ENCODE measurements around the gene L3MBTL1.

Gene L3MBTL1

DNA sequence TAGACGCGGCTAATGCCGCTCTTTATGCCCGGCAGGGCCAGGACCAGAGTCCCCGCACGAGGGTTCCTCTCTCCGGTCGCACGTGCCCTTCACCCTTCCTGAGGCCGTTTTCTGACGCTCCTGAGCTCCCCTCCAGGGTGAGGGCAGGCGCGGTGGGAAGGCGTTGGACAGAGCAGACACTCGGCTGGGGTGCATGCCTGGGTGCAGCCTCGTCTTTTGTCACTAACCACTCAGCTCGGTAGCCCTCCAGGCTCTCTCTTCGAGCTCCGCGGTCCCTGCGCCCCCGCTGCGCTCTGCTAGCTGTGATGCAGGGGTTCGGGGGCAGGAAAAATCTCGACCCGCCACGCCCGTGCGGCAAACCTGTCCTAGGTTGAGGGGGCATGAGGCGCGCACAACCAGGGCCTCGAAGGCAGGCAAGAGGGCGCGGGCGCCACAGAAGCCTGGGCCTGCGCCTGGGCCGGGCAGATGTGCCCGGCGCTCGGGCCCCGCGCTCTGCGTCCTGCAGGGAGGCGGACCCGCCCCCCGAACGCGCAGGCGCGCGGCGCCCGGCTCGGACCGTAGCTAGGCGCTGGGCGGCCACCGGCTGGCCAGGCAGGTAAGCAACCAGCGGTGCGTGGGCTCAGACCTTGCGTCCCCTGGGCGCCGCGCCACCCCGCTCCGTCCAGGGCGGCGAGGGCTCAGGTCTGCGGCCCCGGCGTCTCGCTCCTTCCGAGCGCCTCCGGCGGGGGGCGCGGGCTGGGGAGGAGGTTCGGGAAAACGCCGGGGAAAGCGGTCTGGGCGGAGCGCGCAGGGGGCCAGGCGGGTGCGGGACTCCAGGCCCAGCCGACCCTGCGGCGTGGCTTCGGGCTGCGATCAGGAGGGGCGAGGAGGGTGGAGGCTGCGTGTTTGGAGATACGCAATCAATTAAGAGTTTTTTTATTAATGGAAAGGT, at the start of gene L3MBTL1:
L3MBTL1 (plus strand) TSS at position 548 of the 931 bp plus-strand sequence. CDS start 5,807 bp downstream, outside the sequence.
- H3K4me1 ChIP-seq (ENCODE audit: insufficient read depth, low read length, poor library complexity, severe bottlenecking), result no peaks in the 10 kb centered on the region
- H3K36me3 ChIP-seq (ENCODE audit: insufficient read depth, low read length), result no peaks in the 10 kb centered on the region
- no peak within 1 kb of the TSS for H3K4me3 ChIP-seq (ENCODE audit: low read length, poor library complexity, severe bottlenecking)
- no peaks in the 10 kb centered on the region for H3K27me3 ChIP-seq (ENCODE audit: insufficient read depth, low read length, poor library complexity, severe bottlenecking)
- H4K20me1 ChIP-seq (ENCODE audit: insufficient read depth, low read length, poor library complexity, severe bottlenecking), result no peaks in the 10 kb centered on the region
- H3K9me3 ChIP-seq (ENCODE audit: insufficient read depth, low read depth, low read length), result no peaks in the 10 kb centered on the region
- no peaks in the 10 kb centered on the region for H3K9me2 ChIP-seq (replicated peaks; ENCODE audit: low read depth, low read length)
- no peaks in the 10 kb centered on the region for H3F3A ChIP-seq (ENCODE audit: low read depth)
- no peak within 1 kb of the TSS for H3K4me2 ChIP-seq (ENCODE audit: low read depth, low read length, poor library complexity, severe bottlenecking)
- no peak within 1 kb of the TSS for H3K9ac ChIP-seq (ENCODE audit: low read depth, low read length, poor library complexity, severe bottlenecking)
- no peaks in the 10 kb centered on the region for H3K79me2 ChIP-seq (ENCODE audit: insufficient read depth, low read length)
- TF ChIP-seq CTCF (conservative IDR thresholded peaks at IDR 0.05; ENCODE audit: low read length) (no peak), EZH2phosphoT487 (IDR thresholded peaks at IDR 0.05; ENCODE audit: borderline replicate concordance) (no peak)
- H2AFZ ChIP-seq (ENCODE audit: low read length), result no peak within 1 kb of the TSS

DNA sequence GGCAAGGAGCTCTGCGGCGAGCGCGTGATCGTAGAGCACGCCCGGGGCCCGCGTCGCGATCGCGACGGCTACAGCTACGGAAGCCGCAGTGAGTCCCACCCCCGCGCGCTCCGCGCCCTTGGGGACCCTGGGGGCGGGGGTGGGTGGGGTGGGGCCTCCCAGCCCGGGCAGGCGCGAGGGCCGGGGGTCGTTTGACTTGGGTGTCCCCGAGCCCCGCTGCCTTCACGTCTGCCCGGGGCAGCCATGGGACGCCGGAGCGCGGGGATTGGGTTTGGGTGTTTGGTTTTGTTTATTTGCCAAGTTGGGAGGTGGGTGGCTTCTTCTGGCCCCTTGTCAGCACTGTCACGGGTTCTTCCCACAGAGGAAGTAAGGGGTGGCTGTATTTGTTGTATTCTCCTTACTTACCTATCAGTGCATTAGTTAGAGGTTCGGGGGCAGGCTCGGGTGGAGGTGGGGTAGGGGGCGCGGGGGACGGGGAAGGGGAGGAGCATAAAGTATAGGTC, 49.0 kb upstream of the L3MBTL1 start:
- Histone ChIP-seq H3K9ac (ENCODE audit: low read depth, low read length, poor library complexity, severe bottlenecking) (peak overlapping the region; percentile 100), H3K4me1 (ENCODE audit: insufficient read depth, low read length, poor library complexity, severe bottlenecking) (peaks cover 41% of the 10 kb centered on the region), H3K9me2 (replicated peaks; ENCODE audit: low read depth, low read length) (no peaks in the 10 kb centered on the region), H2AFZ (ENCODE audit: low read length) (no peak overlapping the region), H3K79me2 (ENCODE audit: insufficient read depth, low read length) (peaks cover 58% of the 10 kb centered on the region), H3K4me2 (ENCODE audit: low read depth, low read length, poor library complexity, severe bottlenecking) (peak overlapping the region; percentile 100), H3K36me3 (ENCODE audit: insufficient read depth, low read length) (peaks cover 46% of the 10 kb centered on the region), H3K27me3 (ENCODE audit: insufficient read depth, low read length, poor library complexity, severe bottlenecking) (peaks cover 3% of the 10 kb centered on the region), H3F3A (ENCODE audit: low read depth) (no peaks in the 10 kb centered on the region; the same call in 1 of the 2 replicates), H3K4me3 (ENCODE audit: low read length, poor library complexity, severe bottlenecking) (peak overlapping the region; percentile 97), H3K9me3 (ENCODE audit: insufficient read depth, low read depth, low read length) (no peaks in the 10 kb centered on the region), H4K20me1 (ENCODE audit: insufficient read depth, low read length, poor library complexity, severe bottlenecking) (peaks cover 50% of the 10 kb centered on the region)
- no peak for TF ChIP-seq EZH2phosphoT487 (IDR thresholded peaks at IDR 0.05; ENCODE audit: borderline replicate concordance)
- TF ChIP-seq CTCF (conservative IDR thresholded peaks at IDR 0.05; ENCODE audit: low read length), result no peak

DNA sequence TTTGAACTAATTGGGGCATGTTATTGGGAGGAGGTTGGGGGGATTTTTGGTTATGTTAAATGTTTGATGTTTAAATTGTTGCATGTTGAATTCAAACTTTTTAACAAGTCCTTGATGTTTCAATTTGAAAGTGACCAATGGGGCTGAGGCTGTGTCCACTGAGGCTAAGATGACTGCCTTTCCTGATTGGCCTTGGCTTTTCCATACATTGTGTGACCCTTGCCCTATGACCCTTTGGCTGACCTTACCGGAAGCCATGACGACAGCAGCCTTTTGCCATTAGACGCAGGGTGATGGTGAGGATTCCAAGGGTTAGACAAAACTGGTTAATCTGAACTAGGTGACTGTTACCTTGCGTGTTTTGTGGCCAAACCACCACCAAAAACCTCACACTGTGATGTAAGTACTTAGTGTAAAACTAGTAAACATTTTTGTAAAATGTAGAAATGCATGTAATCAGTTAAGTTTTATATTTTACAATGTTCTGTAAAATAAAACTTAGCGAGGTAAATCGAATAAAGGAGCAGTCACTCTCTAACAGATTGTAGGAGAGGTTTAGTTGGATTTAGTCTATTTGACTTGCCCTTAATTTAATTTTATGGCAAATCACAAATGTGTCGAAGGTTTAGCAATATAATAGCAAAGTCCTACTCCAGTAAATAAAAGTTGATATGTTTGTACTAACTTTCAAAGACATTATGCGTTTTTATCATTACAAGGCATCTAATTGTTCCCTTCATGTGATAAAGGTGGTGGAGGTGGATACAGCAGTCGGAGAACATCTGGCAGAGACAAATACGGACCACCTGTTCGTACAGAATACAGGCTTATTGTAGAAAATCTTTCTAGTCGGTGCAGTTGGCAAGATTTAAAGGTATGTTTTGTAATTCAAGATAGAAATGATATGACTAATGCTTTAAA, 48.2 kb upstream of the L3MBTL1 start:
- Histone ChIP-seq H3K4me1 (ENCODE audit: insufficient read depth, low read length, poor library complexity, severe bottlenecking) (peaks cover 43% of the 10 kb centered on the region), H2AFZ (ENCODE audit: low read length) (no peak overlapping the region), H3K4me3 (ENCODE audit: low read length, poor library complexity, severe bottlenecking) (peak overlapping the region; percentile 97), H3K9me2 (replicated peaks; ENCODE audit: low read depth, low read length) (no peaks in the 10 kb centered on the region), H3K36me3 (ENCODE audit: insufficient read depth, low read length) (peaks cover 54% of the 10 kb centered on the region), H3K9ac (ENCODE audit: low read depth, low read length, poor library complexity, severe bottlenecking) (peak overlapping the region; percentile 100), H3K79me2 (ENCODE audit: insufficient read depth, low read length) (peaks cover 66% of the 10 kb centered on the region), H3K9me3 (ENCODE audit: insufficient read depth, low read depth, low read length) (no peaks in the 10 kb centered on the region), H3K4me2 (ENCODE audit: low read depth, low read length, poor library complexity, severe bottlenecking) (peak overlapping the region; percentile 100), H3F3A (ENCODE audit: low read depth) (no peaks in the 10 kb centered on the region; the same call in 1 of the 2 replicates), H4K20me1 (ENCODE audit: insufficient read depth, low read length, poor library complexity, severe bottlenecking) (peaks cover 58% of the 10 kb centered on the region), H3K27me3 (ENCODE audit: insufficient read depth, low read length, poor library complexity, severe bottlenecking) (peaks cover 3% of the 10 kb centered on the region)
- TF ChIP-seq CTCF (conservative IDR thresholded peaks at IDR 0.05; ENCODE audit: low read length) (no peak), EZH2phosphoT487 (IDR thresholded peaks at IDR 0.05; ENCODE audit: borderline replicate concordance) (no peak)

All from Loucy (cell line).